Measurements from ENCODE around the gene CAP2.
"Not testable (repeated sequence)": the region's sequence is repeated elsewhere in the genome, so short reads cannot be mapped to it uniquely, and the experiment has no call there.

The CAP2 gene

GRCh38 chr6:17506962-17507361 lies 113.6 kb downstream of the CAP2 start:
- DNase-seq, result no peak

- no peak for DNase-seq
These were observed 117.7 kb downstream of the CAP2 start for GRCh38 chr6:17511084-17511483.

GRCh38 chr6:17511580-17511979 lies 118.2 kb downstream of the CAP2 start:
- DNase-seq, result no peak

GRCh38 chr6:17519120-17519519 lies 125.7 kb downstream of the CAP2 start:
- DNase-seq, result no peak

- no peak for DNase-seq
These were observed 132.2 kb downstream of the CAP2 start for GRCh38 chr6:17525637-17526036.

GRCh38 chr6:17527076-17527475 lies 133.7 kb downstream of the CAP2 start:
- DNase-seq, result no peak

GRCh38 chr6:17530321-17530835 lies 137.0 kb downstream of the CAP2 start:
- no peak for DNase-seq

GRCh38 chr6:17536586-17536985 lies 143.2 kb downstream of the CAP2 start:
- DNase-seq, result no peak

- no peak for DNase-seq
These were observed 148.8 kb downstream of the CAP2 start for GRCh38 chr6:17542243-17542642.

GRCh38 chr6:17545681-17546080 lies 152.3 kb downstream of the CAP2 start:
- not testable (repeated sequence) for DNase-seq

GRCh38 chr6:17551383-17551958 lies 158.1 kb downstream of the CAP2 start:
- DNase-seq, result no peak

GRCh38 chr6:17552861-17553260 lies 159.5 kb downstream of the CAP2 start:
- no peak for DNase-seq

GRCh38 chr6:17556014-17556413 lies 162.6 kb downstream of the CAP2 start:
- no peak for DNase-seq

GRCh38 chr6:17562636-17563035 lies 169.2 kb downstream of the CAP2 start:
- no peak for DNase-seq

- no peak for DNase-seq
These were observed 172.0 kb downstream of the CAP2 start for GRCh38 chr6:17565399-17565798.

GRCh38 chr6:17574866-17575560 lies 181.6 kb downstream of the CAP2 start:
- no peak for DNase-seq

GRCh38 chr6:17577059-17577458 lies 183.7 kb downstream of the CAP2 start:
- DNase-seq, result no peak

- DNase-seq, result no peak
These were observed 187.2 kb downstream of the CAP2 start for GRCh38 chr6:17580518-17581048.

- not testable (repeated sequence) for DNase-seq
These were observed 187.9 kb downstream of the CAP2 start for GRCh38 chr6:17581282-17581681.

- DNase-seq, result no peak
These were observed 190.4 kb downstream of the CAP2 start for GRCh38 chr6:17583811-17584210.

GRCh38 chr6:17584241-17584803 lies 190.9 kb downstream of the CAP2 start:
- peak; percentile 43 for DNase-seq

GRCh38 chr6:17585766-17586490 lies 192.5 kb downstream of the CAP2 start:
- no peak for DNase-seq

- not testable (repeated sequence) for DNase-seq
These were observed 193.2 kb downstream of the CAP2 start for GRCh38 chr6:17586623-17587022.
